ENCODE results near the gene LCE1A. TPM values are rescaled to one million over a fixed set of nuclear protein-coding genes. Genes with fewer than 3 reads are reported as not detected.

LCE1A gene
- total RNA-seq, 1 experiment from 2014 or later, result not detected

GRCh38 chr1:152864443-152864842 lies 37.2 kb downstream of the LCE1A start:
- in situ Hi-C loops (cut with HindIII; ENCODE audit: low pct_unique_long_range_greater_than_20kb, low sequenced_read_pairs), result no loop called here
- no peaks in the 10 kb centered on the region for H3K36me3 ChIP-seq (ENCODE audit: control insufficient read depth, insufficient read depth, low read length)
- CTCF ChIA-PET, result no interaction called here

GRCh38 chr1:152866321-152866720 lies 39.0 kb downstream of the LCE1A start:
- in situ Hi-C loops (cut with HindIII; ENCODE audit: low pct_unique_long_range_greater_than_20kb, low sequenced_read_pairs) (no loop called here), intact Hi-C loops (cut with micrococcal nuclease; ENCODE audit: unreplicated experiment) (loop anchor here (5.0 kb wide), 1 partner anchor 209 kb away; no protein-coding TSS in a partner anchor)
- H3K27ac ChIP-seq (ENCODE audit: low read length), result no peak overlapping the region
- POLR2A ChIA-PET, result no interaction called here
- no peak for ATAC-seq
- H3K27me3 ChIP-seq (ENCODE audit: control insufficient read depth, insufficient read depth, low read length), result no peaks in the 10 kb centered on the region
- no peaks in the 10 kb centered on the region for H3K4me1 ChIP-seq (ENCODE audit: control insufficient read depth, insufficient read depth, low read length)
- H3K9me3 ChIP-seq (ENCODE audit: control insufficient read depth, insufficient read depth, low read depth, low read length), result no peaks in the 10 kb centered on the region
- no peak for DNase-seq (ENCODE audit: low read depth, low spot score)
- CTCF ChIA-PET, result no interaction called here
- H3K36me3 ChIP-seq (ENCODE audit: control insufficient read depth, insufficient read depth, low read length), result no peaks in the 10 kb centered on the region
- TF ChIP-seq TCF7L2 (IDR thresholded peaks at IDR 0.05; ENCODE audit: low read depth, low read length), result no peak
- no peak overlapping the region for H3K4me3 ChIP-seq (ENCODE audit: low read depth in 2 of 2, low read length in 2 of 2)
- no TSS peak for BruUV-seq (replicated peaks)

More at GRCh38 chr1:152864443-152864842, 37.2 kb downstream of the LCE1A start:
- no peak for DNase-seq (ENCODE audit: low read depth, low spot score)
- ATAC-seq, result no peak
- BruUV-seq (replicated peaks), result no TSS peak
- Histone ChIP-seq H3K9me3 (ENCODE audit: control insufficient read depth, insufficient read depth, low read depth, low read length) (no peaks in the 10 kb centered on the region), H3K4me3 (ENCODE audit: low read depth in 2 of 2, low read length in 2 of 2) (no peak overlapping the region), H3K27ac (ENCODE audit: low read length) (no peak overlapping the region), H3K27me3 (ENCODE audit: control insufficient read depth, insufficient read depth, low read length) (peaks cover 2% of the 10 kb centered on the region; the same call in 1 of the 2 replicates), H3K4me1 (ENCODE audit: control insufficient read depth, insufficient read depth, low read length) (no peaks in the 10 kb centered on the region)
- TF ChIP-seq CTCF (IDR thresholded peaks at IDR 0.05) (no peak), TCF7L2 (IDR thresholded peaks at IDR 0.05; ENCODE audit: low read depth, low read length) (no peak), SIN3A (IDR thresholded peaks at IDR 0.05; ENCODE audit: borderline replicate concordance, insufficient read depth, low read depth, low read length) (no peak), POLR2AphosphoS5 (IDR thresholded peaks at IDR 0.05; ENCODE audit: low read depth, low read length) (no peak), REST (IDR thresholded peaks at IDR 0.05; ENCODE audit: insufficient read depth in 1 of 2, low read depth in 2 of 2, low read length in 1 of 2) (no peak)
- POLR2A ChIA-PET, result no interaction called here
- intact Hi-C loops (cut with micrococcal nuclease; ENCODE audit: unreplicated experiment), result no loop called here

GRCh38 chr1:152869808-152870419 lies 42.6 kb downstream of the LCE1A start:
- Histone ChIP-seq H3K4me3 (ENCODE audit: low read depth in 2 of 2, low read length in 2 of 2) (no peak overlapping the region), H3K27ac (ENCODE audit: low read length) (no peak overlapping the region), H3K36me3 (ENCODE audit: control insufficient read depth, insufficient read depth, low read length) (no peaks in the 10 kb centered on the region), H3K27me3 (ENCODE audit: control insufficient read depth, insufficient read depth, low read length) (no peaks in the 10 kb centered on the region; the same call in 1 of the 2 replicates), H3K4me1 (ENCODE audit: control insufficient read depth, insufficient read depth, low read length) (no peaks in the 10 kb centered on the region), H3K9me3 (ENCODE audit: control insufficient read depth, insufficient read depth, low read depth, low read length) (no peaks in the 10 kb centered on the region)
- peak; percentile 91 for ATAC-seq
- no TSS peak for BruUV-seq (replicated peaks)
- CTCF ChIA-PET, result interaction anchor here (0.9 kb wide), 1 partner anchor 324 kb away, joined by 3 read pairs; no protein-coding TSS in a partner anchor
- POLR2A ChIA-PET, result interaction anchor here (0.5 kb wide), 1 partner anchor 346 kb away, joined by 3 read pairs; no protein-coding TSS in a partner anchor
- DNase-seq (ENCODE audit: low read depth, low spot score), result peak; percentile 47
- TF ChIP-seq POLR2AphosphoS5 (IDR thresholded peaks at IDR 0.05; ENCODE audit: low read depth, low read length) (no peak), CTCF (IDR thresholded peaks at IDR 0.05) (peak; percentile 91)
- intact Hi-C loops (cut with micrococcal nuclease; ENCODE audit: unreplicated experiment), result loop anchor here (2.0 to 10.0 kb wide), 4 partner anchors 52 to 323 kb away; partner anchors contain the start of gene SPRR1B
- in situ Hi-C loops (cut with HindIII; ENCODE audit: low pct_unique_long_range_greater_than_20kb, low sequenced_read_pairs), result no loop called here
